Activated CD8-positive, alpha-beta memory T cell treated with anti-CD3 and anti-CD28 coated beads for 24 hours (primary cell): ENCODE measurements around the gene ZBTB18.

Source experiments
- DNase-seq: peaks from one replicate; pipeline ENCODE4 v3.0.0-alpha.2; 2020

Gene ZBTB18

GRCh38 chr1:244092293-244092963 lies 41.3 kb downstream of the ZBTB18 start:
- no peak for DNase-seq

- no peak for DNase-seq
Measured at GRCh38 chr1:244092964-244093638, 42.0 kb downstream of the ZBTB18 start.

GRCh38 chr1:244094880-244095528 lies 43.9 kb downstream of the ZBTB18 start:
- DNase-seq = no peak

GRCh38 chr1:244095529-244095911 lies 44.4 kb downstream of the ZBTB18 start:
- no peak for DNase-seq

GRCh38 chr1:244096066-244096610 lies 45.1 kb downstream of the ZBTB18 start:
- no peak for DNase-seq

GRCh38 chr1:244096691-244097090 lies 45.6 kb downstream of the ZBTB18 start:
- DNase-seq = no peak

- no peak for DNase-seq
Measured at GRCh38 chr1:244097523-244098405, 46.7 kb downstream of the ZBTB18 start.

GRCh38 chr1:244099258-244099930 lies 48.3 kb downstream of the ZBTB18 start:
- no peak for DNase-seq

GRCh38 chr1:244100276-244100675 lies 49.2 kb downstream of the ZBTB18 start:
- DNase-seq = no peak

GRCh38 chr1:244100704-244101453 lies 49.8 kb downstream of the ZBTB18 start:
- no peak for DNase-seq

- no peak for DNase-seq
Measured at GRCh38 chr1:244102046-244102445, 51.0 kb downstream of the ZBTB18 start.

GRCh38 chr1:244102468-244102867 lies 51.4 kb downstream of the ZBTB18 start:
- no peak for DNase-seq

GRCh38 chr1:244104309-244105060 lies 53.4 kb downstream of the ZBTB18 start:
- no peak for DNase-seq

- DNase-seq = no peak
Measured at GRCh38 chr1:244106176-244106575, 55.1 kb downstream of the ZBTB18 start.
